ENCODE data around the gene GRM8. TPM values are rescaled to one million over a fixed set of nuclear protein-coding genes. Genes with fewer than 3 reads are reported as not detected.

Gene GRM8
- total and polyA plus RNA-seq, 9 of the 15 experiments (the other 6 are each of a cell fraction or from before 2014, with no cell fraction given), result 0.13 TPM; not detected in 7

DNA sequence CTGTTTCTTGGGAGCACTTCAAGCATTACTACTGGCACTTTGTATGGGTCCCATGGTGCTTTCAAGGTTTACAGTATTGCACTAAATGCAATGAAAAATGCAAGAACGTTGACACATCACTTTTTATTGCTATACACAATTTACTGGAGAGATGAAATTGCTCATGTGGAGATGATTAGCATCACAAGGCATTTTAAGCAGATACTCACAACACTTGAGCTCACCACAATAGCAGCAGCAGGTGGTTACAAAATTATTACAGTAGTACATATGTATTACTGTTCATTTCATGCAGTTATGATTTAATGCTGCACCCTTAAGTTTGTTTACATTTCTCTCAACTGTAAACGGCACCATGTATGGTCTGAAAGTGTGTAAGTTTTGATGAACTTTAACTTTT lies 537.7 kb downstream of the GRM8 start:
- TF ChIP-seq ZNF143 (CRISPR knock-in tag; IDR thresholded peaks at IDR 0.05) (no peak), GATA2 (CRISPR knock-in tag; IDR thresholded peaks at IDR 0.05) (no peak), HDGF (IDR thresholded peaks at IDR 0.05) (no peak), NCOR1 (IDR thresholded peaks at IDR 0.05) (no peak), MTA2 (IDR thresholded peaks at IDR 0.05; ENCODE audit: low read depth) (no peak), ZNF408 (CRISPR knock-in tag; IDR thresholded peaks at IDR 0.05; ENCODE audit: low read depth) (no peak), ZBTB34 (CRISPR knock-in tag; IDR thresholded peaks at IDR 0.05) (no peak), DNMT1 (IDR thresholded peaks at IDR 0.05) (no peak)
- TF ChIP-seq, protein P1, sequence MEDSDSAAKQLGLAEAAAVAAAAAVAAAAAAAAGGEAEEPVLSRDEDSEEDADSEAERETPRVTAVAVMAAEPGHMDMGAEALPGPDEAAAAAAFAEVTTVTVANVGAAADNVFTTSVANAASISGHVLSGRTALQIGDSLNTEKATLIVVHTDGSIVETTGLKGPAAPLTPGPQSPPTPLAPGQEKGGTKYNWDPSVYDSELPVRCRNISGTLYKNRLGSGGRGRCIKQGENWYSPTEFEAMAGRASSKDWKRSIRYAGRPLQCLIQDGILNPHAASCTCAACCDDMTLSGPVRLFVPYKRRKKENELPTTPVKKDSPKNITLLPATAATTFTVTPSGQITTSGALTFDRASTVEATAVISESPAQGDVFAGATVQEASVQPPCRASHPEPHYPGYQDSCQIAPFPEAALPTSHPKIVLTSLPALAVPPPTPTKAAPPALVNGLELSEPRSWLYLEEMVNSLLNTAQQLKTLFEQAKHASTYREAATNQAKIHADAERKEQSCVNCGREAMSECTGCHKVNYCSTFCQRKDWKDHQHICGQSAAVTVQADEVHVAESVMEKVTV (CRISPR knock-in tag; IDR thresholded peaks at IDR 0.05), result no peak
- no peak overlapping the region for H3K27ac ChIP-seq (ENCODE audit: extremely low read depth, low read depth, low read length)
- POLR2A ChIA-PET, result interaction anchor here (1.0 kb wide), 1 partner anchor 14 kb away, joined by 3 read pairs; no protein-coding TSS in a partner anchor
- DNase-seq (ENCODE audit: extremely low read depth in 1 of 4, low spot score in 3 of 4) (no peak), FAIRE-seq (no peak), ATAC-seq (no peak)
- WGBS (ENCODE audit: insufficient coverage, low coverage, missing lambda C conversion rate), result 2% methylated on average over 2 of the region's 2 CpGs
- H3K4me1 ChIP-seq (replicated peaks in 1 of 2; ENCODE audit: control insufficient read depth in 2 of 2, insufficient read depth in 2 of 2, low read length in 2 of 2), result no peaks in the 10 kb centered on the region
- no peaks in the 10 kb centered on the region for H3K9me1 ChIP-seq (ENCODE audit: control insufficient read depth, insufficient read depth, low read length)
- no peaks in the 10 kb centered on the region for H3K36me3 ChIP-seq (ENCODE audit: control insufficient read depth, insufficient read depth, low read length)
- no peak overlapping the region for H2AFZ ChIP-seq (ENCODE audit: low read depth, low read length)
- no peaks in the 10 kb centered on the region for H4K20me1 ChIP-seq (replicated peaks; ENCODE audit: control insufficient read depth, insufficient read depth, low read length)
- no peak overlapping the region for H3K4me2 ChIP-seq (ENCODE audit: insufficient read depth, low read length)
- no peaks in the 10 kb centered on the region; a peak in 1 of 5 replicates for H3K27me3 ChIP-seq (ENCODE audit: control insufficient read depth in 2 of 2, insufficient read depth in 2 of 2, low read length in 2 of 2)
- no peaks in the 10 kb centered on the region for H3K79me2 ChIP-seq (ENCODE audit: control insufficient read depth, insufficient read depth, low read length)
- no peak overlapping the region for H3K9ac ChIP-seq (ENCODE audit: insufficient read depth in 1 of 2, low read depth in 2 of 2, low read length in 2 of 2)
- intact Hi-C loops (cut with micrococcal nuclease), result no loop called here
- CTCF ChIA-PET (ENCODE audit: low intra/inter-chr PET ratio), result no interaction called here
- no TSS peak for BruUV-seq (replicated peaks)
- in situ Hi-C loops (cut with MboI), result no loop called here
- H3K9me3 ChIP-seq (replicated peaks; ENCODE audit: control insufficient read depth, insufficient read depth, low read depth, low read length), result no peaks in the 10 kb centered on the region
- H3K4me3 ChIP-seq, result no peak overlapping the region

Measured in K562 (cell line).